Heart right ventricle (tissue), 16 donors: ENCODE measurements around the gene TJP3. TPM values are rescaled to one million over a fixed set of nuclear protein-coding genes. Genes with fewer than 3 reads are reported as not detected.

ENCODE experiments used
- ATAC-seq, 8 donors: fragments of 200-7000 bp; cut with Tn5 transposase; one replicate each; pipeline ENCODE4 v1.9.1; 2020; ENCODE audit warnings: mild to moderate bottlenecking in 8 of 8, moderate library complexity in 8 of 8, moderate number of reproducible peaks in 1 of 8
- DNase-seq, 2 donors: peaks; one replicate each; pipeline ENCODE4 v3.0.0-alpha.2; 2020
- H3K27ac ChIP-seq, 10 donors: fragments of 200-600 bp; sonication (generic) in 2 of 10; one replicate each; pipeline versions ENCODE4 v1.5.0 to v1.8.0; 2020 to 2022; ENCODE audit warnings: mild to moderate bottlenecking in 3 of 10
- H3K27me3 ChIP-seq, 7 donors: fragments of 200-600 bp; one replicate each; pipeline ENCODE4 v1.8.0; 2021 to 2022; ENCODE audit warnings: mild to moderate bottlenecking in 2 of 7
- H3K36me3 ChIP-seq, 9 donors: fragments of 200-600 bp; sonication (generic) in 1 of 9; one replicate each; pipeline versions ENCODE4 v1.5.0 to v1.8.0; 2020 to 2022; ENCODE audit warnings: mild to moderate bottlenecking in 2 of 9
- H3K4me1 ChIP-seq, 9 donors: fragments of 200-600 bp; sonication (generic) in 1 of 9; one replicate each; pipeline versions ENCODE4 v1.5.0 to v1.8.0; 2020 to 2022; ENCODE audit warnings: mild to moderate bottlenecking in 4 of 9
- H3K4me3 ChIP-seq, 10 donors: fragments of 200-600 bp; sonication (generic) in 2 of 10; one replicate each; pipeline versions ENCODE4 v1.5.0 to v1.8.0; 2020 to 2022; ENCODE audit warnings: mild to moderate bottlenecking in 7 of 10, moderate library complexity in 2 of 10
- H3K9me3 ChIP-seq, 11 donors: fragments of 200-600 bp in 10 of 11; sonication (generic) in 2 of 11; one replicate each; pipeline versions ENCODE4 v1.5.0 to v1.8.0; 2013 to 2022; ENCODE audit warnings: mild to moderate bottlenecking in 2 of 11, control low read depth in 1 of 11, moderate library complexity in 1 of 11
- WGBS, 2 donors: extraction: QIAGEN DNeasy Blood & Tissue Kit; methylation state at CpG; one replicate each; pipeline ENCODE4 v1.1.7; 2013; ENCODE audit warnings: inconsistent platforms in 1 of 2; 5-methylcytosine and 5-hydroxymethylcytosine counted together
- intact Hi-C, 10 donors: fragments of 100-400 bp; cut with DNase I; formaldehyde crosslinking; loops; one replicate each; pipeline versions ENCODE4 v1.11.1 to v1.14.2; 2022
- polyA plus RNA-seq, 2 donors: library from polyadenylated mRNA; stranded (reverse); fragments of 200-250 nt; gene quantifications; one replicate each; pipeline ENCODE4 v1.2.3, GENCODE V29; 2013
- total RNA-seq, 10 donors: library from RNA; stranded (reverse); fragmentation: NEBNext Ultra II Directional in 3 of 10; extraction: Animal tissue kit (Norgen Biotek cat#: 25700) in 3 of 10; gene quantifications; one replicate each; pipeline versions ENCODE4 v1.2.1 to v1.2.4, GENCODE V29; 2021 to 2023
- TF ChIP-seq, protein P1 (sequence below), 9 donors: fragments of 200-600 bp; sonication (generic) in 2 of 9; IDR thresholded peaks; one replicate each; pipeline versions ENCODE4 v1.5.0 to v1.8.0; 2021 to 2022; ENCODE audit warnings: antibody characterized with exemption in 9 of 9, mild to moderate bottlenecking in 5 of 9, moderate library complexity in 1 of 9
- donor health status: Arrhythmogenic right ventricular cardiomyopathy.
- donor health status: ischemic (EF 13 %, LVEDD 7.1; RV severe dilation, severe dysfunction).
- donor health status: healthy with polysubstance abuse.
- donor health status: DM: no; HTN: yes; CAD: no.
- donor health status: DM: no; HTN: no; CAD: no.
- donor health status: ischemic (EF 25% LVEDD 6.9; RV normal size, moderate dysfunction).
- donor health status: ischemic (EF 25% LVEDD 5.7; RV mildly dilated, moderate dysfunction).
- donor health status: healthy.
- donor health status: DM: yes; HTN: yes; CAD: no.
- donor health status: Ischemic cardiomyopathy.
- donor health status: ischemic (EF 35%, LVEDD 5.7; RV mildly dilated, moderate dysfunction).
- donor health status: nonischemic (EF 11% LVEDD 7.7; RV severe dilation, severe dysfunction).
- donor health status: DM: yes; HTN: yes; CAD: no.
- donor health status: PGD.
- donor health status: ischemic (EF 29% LVEDD 5.4; RV normal size, mild dysfunction).
- donor health status: nonischemic (EF 23%, LVEDD 6.1; RV moderate dilation, normal function).

Gene TJP3
- total and polyA plus RNA-seq, 12 donors: 0.06 to 0.49 (median 0.25) TPM; not detected in 8

DNA sequence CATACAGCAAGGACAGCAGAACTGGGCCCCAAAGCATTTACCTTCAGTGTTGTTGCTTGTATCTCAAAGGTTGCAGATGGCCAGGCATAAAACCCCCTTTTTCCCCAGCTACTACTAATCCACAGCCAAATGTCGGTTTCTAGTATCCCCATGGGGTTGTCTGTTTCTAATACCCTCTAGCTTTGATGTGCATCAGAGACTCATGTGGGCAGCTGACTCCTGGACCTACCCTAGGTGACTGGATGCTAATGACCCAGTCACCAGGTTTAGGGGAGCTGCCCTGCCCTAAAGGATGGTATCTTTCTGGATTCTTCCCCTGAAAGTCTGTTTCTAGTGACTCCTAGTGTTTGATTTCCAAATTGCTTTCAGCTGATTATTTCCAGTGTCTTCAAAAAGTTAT, 23.9 kb downstream of the TJP3 start:
- Histone ChIP-seq H3K36me3 (no peaks in the 10 kb centered on the region), H3K27ac (no peak overlapping the region), H3K27me3 (peaks cover 0 to 18% (median 0%) of the 10 kb centered on the region in 7 donors), H3K9me3 (peaks cover 0 to 7% (median 0%) of the 10 kb centered on the region in 11 donors), H3K4me3 (no peak overlapping the region), H3K4me1 (no peaks in the 10 kb centered on the region)
- no peak for DNase-seq
- WGBS, 2 donors: 83 to 100% methylated on average over 1 of the region's 1 CpG
- TF ChIP-seq, protein P1, sequence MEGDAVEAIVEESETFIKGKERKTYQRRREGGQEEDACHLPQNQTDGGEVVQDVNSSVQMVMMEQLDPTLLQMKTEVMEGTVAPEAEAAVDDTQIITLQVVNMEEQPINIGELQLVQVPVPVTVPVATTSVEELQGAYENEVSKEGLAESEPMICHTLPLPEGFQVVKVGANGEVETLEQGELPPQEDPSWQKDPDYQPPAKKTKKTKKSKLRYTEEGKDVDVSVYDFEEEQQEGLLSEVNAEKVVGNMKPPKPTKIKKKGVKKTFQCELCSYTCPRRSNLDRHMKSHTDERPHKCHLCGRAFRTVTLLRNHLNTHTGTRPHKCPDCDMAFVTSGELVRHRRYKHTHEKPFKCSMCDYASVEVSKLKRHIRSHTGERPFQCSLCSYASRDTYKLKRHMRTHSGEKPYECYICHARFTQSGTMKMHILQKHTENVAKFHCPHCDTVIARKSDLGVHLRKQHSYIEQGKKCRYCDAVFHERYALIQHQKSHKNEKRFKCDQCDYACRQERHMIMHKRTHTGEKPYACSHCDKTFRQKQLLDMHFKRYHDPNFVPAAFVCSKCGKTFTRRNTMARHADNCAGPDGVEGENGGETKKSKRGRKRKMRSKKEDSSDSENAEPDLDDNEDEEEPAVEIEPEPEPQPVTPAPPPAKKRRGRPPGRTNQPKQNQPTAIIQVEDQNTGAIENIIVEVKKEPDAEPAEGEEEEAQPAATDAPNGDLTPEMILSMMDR (IDR thresholded peaks at IDR 0.05): no peak
- ATAC-seq: no peak
- intact Hi-C loops: no loop called here

DNA sequence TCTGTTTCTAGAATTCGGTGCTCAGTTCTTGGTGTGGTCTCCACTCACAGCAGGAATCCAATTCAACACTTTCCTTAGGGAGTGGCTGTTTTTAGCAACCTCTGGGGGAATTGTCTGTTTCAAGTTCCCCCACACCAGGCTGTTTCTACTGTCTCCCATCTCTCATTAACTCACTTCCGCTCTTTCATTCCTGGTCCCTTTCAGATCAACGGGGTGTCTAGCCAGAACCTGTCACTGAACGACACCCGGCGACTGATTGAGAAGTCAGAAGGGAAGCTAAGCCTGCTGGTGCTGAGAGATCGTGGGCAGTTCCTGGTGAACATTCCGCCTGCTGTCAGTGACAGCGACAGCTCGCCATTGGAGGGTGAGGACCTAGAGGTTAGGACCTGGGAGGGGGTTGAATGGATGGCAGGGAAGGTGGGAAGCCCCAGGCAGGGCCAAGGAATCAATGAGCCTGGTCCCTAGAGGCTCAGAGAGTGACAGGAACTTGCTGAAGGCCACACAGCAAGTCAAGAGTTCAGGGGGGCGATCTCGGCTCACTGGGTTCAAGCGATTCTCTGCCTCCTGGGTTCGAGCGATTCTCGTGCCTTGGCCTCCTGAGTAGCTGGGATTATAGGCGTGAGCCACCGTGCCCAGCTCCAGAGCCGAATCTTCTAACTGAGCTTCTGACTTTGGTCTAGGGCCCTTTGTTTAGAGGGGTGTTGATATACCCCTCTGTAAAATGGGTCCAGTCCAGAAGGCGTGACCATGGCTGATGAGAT, 25.5 kb downstream of the TJP3 start:
- Histone ChIP-seq H3K27ac (no peak overlapping the region), H3K36me3 (no peaks in the 10 kb centered on the region), H3K27me3 (peaks cover 0 to 20% (median 0%) of the 10 kb centered on the region in 7 donors), H3K4me3 (no peak overlapping the region), H3K9me3 (peaks cover 0 to 7% (median 0%) of the 10 kb centered on the region in 11 donors), H3K4me1 (no peaks in the 10 kb centered on the region)
- TF ChIP-seq, protein P1 (IDR thresholded peaks at IDR 0.05): no peak
- intact Hi-C loops: no loop called here
- 59 to 64% methylated on average over 20 of the region's 20 CpGs for WGBS, 2 donors
- no peak for ATAC-seq
- DNase-seq: no peak

DNA sequence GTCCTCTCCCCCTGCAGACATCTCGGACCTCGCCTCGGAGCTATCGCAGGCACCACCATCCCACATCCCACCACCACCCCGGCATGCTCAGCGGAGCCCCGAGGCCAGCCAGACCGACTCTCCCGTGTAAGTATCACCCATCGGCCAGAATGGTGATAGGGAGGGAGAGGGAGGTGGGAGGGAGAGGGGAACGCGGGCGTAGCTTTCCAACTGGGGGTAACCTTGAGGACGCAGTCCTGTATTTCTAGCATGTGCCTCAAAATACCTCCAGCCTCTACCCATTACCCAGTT, 26.1 kb downstream of the TJP3 start:
- H3K36me3 ChIP-seq: no peaks in the 10 kb centered on the region
- WGBS, 2 donors: 84 to 89% methylated on average over 14 of the region's 14 CpGs
- intact Hi-C loops: no loop called here
- H3K27me3 ChIP-seq: peaks cover 0 to 20% (median 0%) of the 10 kb centered on the region in 7 donors
- H3K4me3 ChIP-seq: no peak overlapping the region
- TF ChIP-seq, protein P1 (IDR thresholded peaks at IDR 0.05): no peak
- peaks cover 0 to 7% (median 0%) of the 10 kb centered on the region in 11 donors for H3K9me3 ChIP-seq
- no peak overlapping the region for H3K27ac ChIP-seq
- DNase-seq: no peak
- H3K4me1 ChIP-seq: no peaks in the 10 kb centered on the region
- no peak for ATAC-seq

DNA sequence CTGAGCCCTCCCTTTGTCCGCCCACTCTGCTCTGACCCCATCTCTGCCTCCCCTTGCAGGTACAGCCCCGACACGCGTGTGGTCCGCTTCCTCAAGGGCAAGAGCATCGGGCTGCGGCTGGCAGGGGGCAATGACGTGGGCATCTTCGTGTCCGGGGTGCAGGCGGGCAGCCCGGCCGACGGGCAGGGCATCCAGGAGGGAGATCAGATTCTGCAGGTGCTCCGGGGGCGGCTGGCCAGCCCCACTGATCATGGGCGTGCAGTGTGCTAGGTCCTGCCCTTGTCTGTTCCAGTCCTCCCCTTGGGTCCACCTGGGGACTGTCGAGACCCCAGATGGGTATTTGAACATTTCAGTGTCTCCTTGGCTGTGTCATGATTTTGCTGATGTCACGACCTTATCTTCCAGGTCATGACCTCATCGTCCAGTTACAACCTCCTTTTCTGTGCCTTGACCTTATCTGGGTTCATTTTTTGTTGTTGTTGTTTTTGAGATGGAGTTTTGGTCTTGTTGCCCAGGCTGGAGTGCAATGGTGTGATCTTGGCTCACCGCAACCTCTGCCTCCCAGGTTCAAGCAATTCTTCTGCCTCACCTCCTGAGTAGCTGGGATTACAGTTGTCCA, 28.0 kb downstream of the TJP3 start:
- H3K9me3 ChIP-seq: no peaks in the 10 kb centered on the region
- no peaks in the 10 kb centered on the region for H3K36me3 ChIP-seq
- H3K4me3 ChIP-seq: no peak overlapping the region
- H3K4me1 ChIP-seq: no peaks in the 10 kb centered on the region
- 77 to 78% methylated on average over 21 of the region's 21 CpGs for WGBS, 2 donors
- ATAC-seq: peak in 1 of 8 donors; percentile 15
- no peak overlapping the region for H3K27ac ChIP-seq
- TF ChIP-seq, protein P1 (IDR thresholded peaks at IDR 0.05): no peak
- DNase-seq: no peak
- intact Hi-C loops: no loop called here
- peaks cover 0 to 20% (median 0%) of the 10 kb centered on the region in 7 donors for H3K27me3 ChIP-seq
